COLO668 (cell line): ENCODE results near the gene KRTAP5-2.

Experiments used
- DNase-seq: peaks from one replicate; lab custom pipeline; 2025; ENCODE audit not compliant: unreplicated experiment; lab: John Stamatoyannopoulos, UW

Gene KRTAP5-2

GRCh38 chr11:1557051-1557884, 40.8 kb downstream of the KRTAP5-2 start:
- DNase-seq, result no peak

DNA sequence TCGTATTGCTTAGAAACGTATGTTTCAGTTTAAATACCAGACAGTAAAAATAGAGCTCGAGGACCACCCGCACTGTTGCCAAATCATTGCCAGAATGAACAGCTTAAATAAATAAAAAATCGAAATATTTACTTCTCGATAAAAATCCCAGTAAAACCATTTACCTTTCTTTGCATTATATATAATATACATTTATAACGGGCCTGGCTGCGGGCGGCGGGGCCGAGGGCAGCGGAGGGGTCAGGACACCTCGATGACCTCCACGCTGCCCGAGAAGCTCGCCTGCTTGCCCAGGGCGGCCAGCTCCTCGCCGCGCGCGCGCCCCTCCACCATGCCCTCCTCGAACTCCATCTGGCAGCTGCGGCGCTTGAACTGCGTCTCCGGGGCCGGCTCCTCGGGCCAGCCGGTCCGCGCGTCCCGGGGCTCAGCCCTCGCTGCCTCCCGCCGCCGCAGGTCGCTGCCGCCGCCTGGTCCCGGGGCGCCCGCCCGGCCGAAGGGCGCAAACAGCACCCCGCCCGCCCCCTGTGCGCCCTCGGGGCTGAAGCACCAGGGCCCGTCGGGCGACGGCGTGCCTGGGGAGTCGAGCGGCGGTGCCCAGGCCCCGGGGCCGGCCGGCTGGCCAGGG, 41.7 kb downstream of the KRTAP5-2 start:
- no peak for DNase-seq

DNA sequence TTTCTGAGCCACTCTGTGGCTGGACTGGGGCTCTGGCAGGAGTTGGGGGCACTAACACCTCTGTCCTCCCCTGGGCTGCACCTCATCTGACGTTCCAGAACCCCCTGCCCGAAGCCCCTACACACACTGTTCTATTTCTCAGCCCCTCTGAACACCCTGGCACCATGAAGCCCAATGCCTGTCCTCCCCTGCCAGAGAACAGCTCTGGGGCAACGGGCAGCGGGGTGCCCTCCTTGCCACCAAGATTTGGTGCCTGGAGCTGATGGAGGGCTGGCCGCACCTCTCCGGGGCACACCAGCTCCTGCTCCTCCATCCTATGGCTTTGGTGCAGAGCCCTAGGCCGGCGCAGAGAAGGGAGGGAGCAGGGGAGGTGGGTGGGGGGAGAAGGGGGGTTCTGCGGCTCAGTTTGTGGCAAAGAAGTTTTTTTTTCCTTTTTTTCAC, 42.4 kb downstream of the KRTAP5-2 start:
- DNase-seq, result no peak

DNA sequence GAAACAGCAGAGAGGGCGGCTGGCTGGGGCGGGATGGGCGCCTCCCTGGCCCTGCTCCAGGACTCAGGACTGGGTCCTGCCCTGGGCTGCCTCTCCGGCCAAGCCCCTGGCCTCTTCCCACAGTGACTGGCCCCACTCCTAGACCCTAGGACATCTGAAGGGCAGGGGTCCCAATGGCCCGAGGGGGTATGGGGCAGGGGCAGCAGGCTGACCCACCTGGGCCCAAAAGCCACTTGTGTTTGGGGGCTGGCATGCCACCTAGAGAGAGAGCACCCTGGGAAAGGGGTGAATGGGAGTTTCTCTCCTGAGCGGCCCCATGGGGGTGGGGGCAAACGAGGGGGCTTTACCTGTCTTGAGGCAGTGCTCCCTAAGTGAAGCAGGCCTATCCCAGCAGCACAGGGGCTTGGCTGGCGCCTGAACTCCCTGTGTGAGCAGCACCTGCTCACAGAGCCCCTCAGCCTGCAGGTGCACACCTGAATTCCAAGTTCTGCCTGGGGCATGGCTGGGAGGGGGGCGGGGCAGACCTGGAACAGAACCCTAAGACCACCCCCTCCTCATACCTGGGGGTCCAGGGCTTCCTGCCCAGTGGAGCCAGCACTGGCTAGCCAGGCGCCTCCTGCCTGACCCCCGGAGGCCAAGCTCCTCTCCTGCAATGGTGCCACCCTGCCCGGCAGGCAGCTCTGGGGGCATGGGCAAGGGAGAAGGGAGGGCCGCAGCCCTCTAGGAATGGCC, 42.9 kb downstream of the KRTAP5-2 start:
- DNase-seq, result no peak

DNA sequence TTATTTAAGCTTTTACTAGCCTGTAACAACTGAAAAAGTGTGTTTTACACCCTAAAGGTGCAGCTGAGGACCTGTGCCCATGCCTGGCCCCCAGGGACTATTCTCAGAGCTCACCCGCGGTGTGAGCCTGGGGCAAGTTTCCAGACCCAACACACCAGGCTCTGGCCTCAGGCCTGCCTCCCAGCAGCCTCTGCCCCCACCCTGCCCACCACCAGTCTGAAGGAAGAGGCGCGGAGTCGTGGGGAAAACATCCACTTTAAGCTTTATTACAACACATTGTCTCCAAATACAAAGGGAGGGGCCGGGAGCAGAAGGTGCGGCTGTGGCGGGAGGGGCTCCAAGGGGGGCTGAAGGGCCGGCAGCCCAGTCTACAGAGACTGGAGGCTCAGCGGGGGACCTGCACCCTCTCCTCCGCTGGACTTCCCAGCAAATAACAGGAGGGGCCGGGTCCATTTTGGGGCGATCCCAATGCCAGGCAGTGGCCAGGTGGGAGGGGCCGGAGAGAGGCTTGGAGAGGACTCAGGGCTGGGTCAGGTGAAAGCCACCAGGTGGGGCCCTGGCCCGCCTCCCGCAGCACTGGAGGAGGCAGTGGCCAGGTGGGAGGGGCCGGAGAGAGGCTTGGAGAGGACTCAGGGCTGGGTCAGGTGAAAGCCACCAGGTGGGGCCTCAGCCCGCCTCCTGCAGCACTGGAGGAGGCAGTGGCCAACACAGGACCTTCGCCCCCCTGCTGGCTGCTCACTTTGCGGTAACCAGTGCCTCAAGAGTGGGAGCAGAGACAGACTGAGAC, 44.1 kb downstream of the KRTAP5-2 start:
- peak; percentile 72 for DNase-seq

DNA sequence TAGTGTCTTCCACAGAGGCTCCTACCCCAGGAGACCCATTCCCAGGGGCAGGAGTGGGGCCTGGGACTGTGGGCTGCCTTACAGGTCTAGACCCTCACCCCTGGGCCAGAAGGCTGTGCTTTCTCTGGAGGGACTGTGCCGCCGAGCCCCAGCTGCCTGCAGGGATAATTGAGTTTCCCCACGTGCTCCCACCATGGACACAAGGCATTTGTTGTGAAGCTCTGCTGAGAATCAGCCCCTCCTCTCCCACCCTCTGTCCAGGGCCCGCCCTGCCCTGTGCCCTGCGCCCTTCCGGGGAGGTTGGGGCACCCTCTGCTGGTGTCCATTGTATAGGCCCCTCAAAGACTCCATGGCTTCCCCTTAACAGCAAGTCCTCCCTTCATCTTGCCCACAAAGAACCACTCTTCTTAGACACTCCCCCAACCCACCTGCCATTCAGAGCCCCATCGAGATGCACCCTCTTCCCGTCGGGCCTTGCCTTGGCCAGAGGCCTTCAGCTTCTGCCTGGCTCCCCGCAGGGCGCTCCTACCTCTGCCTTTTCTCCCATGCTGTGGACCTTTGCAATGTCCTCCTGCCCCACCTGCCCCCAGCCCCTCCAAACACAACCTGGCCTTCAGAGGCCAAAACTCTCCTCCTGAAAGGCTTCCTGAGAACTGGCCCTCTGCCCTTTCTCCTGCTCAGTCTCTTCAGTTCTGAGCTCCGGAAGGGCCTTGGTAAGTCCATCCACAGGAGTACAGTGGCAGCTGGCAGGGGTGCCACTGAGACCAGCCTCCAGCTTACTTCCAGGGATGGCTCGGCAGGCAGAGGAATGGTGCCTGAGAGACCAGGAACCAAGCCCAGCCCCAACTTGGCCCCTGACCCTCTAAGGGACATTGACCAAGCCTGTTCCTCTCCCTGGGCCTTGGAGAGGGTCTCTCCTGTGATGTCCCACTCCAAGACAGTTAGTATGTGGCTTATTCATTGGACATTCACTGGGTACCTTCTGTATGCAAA, 48.5 kb downstream of the KRTAP5-2 start:
- no peak for DNase-seq

- DNase-seq, result peak; percentile 66
These were observed 49.6 kb downstream of the KRTAP5-2 start for GRCh38 chr11:1548221-1549070.

GRCh38 chr11:1547467-1548098, 50.5 kb downstream of the KRTAP5-2 start:
- no peak for DNase-seq
